T-helper 1 cell treated with Interleukin-12 subunit alpha and Interleukin-12 subunit beta and Interleukin-4 antibody, amounts not matched to agents 30 ng/mL and 1 ng/mL, for 36 hours (primary cell): ENCODE measurements around the gene PABPN1L. TPM values are rescaled to one million over a fixed set of nuclear protein-coding genes. Genes with fewer than 3 reads are reported as not detected.
"Not testable (repeated sequence)": the region's sequence is repeated elsewhere in the genome, so short reads cannot be mapped to it uniquely, and the experiment has no call there.

Experiments used
- intact Hi-C: fragments of 100-400 bp; cut with micrococcal nuclease; formaldehyde crosslinking; loops from one replicate; pipeline ENCODE4 v1.15.1; 2024
- total RNA-seq: library from RNA; stranded (reverse); gene quantifications from 2 replicates; pipeline ENCODE4 v1.2.3, GENCODE V29; 2022

PABPN1L gene
- total RNA-seq, 1 donor from 2014 or later: not detected

- intact Hi-C loops: no loop called here
These were observed 34.6 kb downstream of the PABPN1L start for GRCh38 chr16:88831838-88832237.

- intact Hi-C loops: no loop called here
These were observed 35.7 kb downstream of the PABPN1L start for GRCh38 chr16:88830783-88831182.

- intact Hi-C loops: no loop called here
These were observed 36.2 kb downstream of the PABPN1L start for GRCh38 chr16:88830258-88830657.

GRCh38 chr16:88828711-88829110 lies 37.7 kb downstream of the PABPN1L start:
- intact Hi-C loops: no loop called here

- intact Hi-C loops: no loop called here
These were observed 38.7 kb downstream of the PABPN1L start for GRCh38 chr16:88827727-88828126.

- intact Hi-C loops: no loop called here
These were observed 40.2 kb downstream of the PABPN1L start for GRCh38 chr16:88826070-88826840.

- intact Hi-C loops: no loop called here
These were observed 41.3 kb downstream of the PABPN1L start for GRCh38 chr16:88825146-88825545.

- intact Hi-C loops: no loop called here
These were observed 42.0 kb downstream of the PABPN1L start for GRCh38 chr16:88824256-88825077.

- intact Hi-C loops: not testable (repeated sequence)
These were observed 42.8 kb downstream of the PABPN1L start for GRCh38 chr16:88823646-88824045.

GRCh38 chr16:88822281-88823040 lies 44.0 kb downstream of the PABPN1L start:
- intact Hi-C loops: no loop called here

GRCh38 chr16:88821168-88821850 lies 45.2 kb downstream of the PABPN1L start:
- intact Hi-C loops: no loop called here

GRCh38 chr16:88820385-88821025 lies 46.0 kb downstream of the PABPN1L start:
- intact Hi-C loops: no loop called here

GRCh38 chr16:88819126-88819525 lies 47.3 kb downstream of the PABPN1L start:
- intact Hi-C loops: no loop called here

- intact Hi-C loops: no loop called here
These were observed 47.9 kb downstream of the PABPN1L start for GRCh38 chr16:88818575-88818874.

- intact Hi-C loops: no loop called here
These were observed 48.5 kb downstream of the PABPN1L start for GRCh38 chr16:88817785-88818574.

GRCh38 chr16:88816736-88817535 lies 49.5 kb downstream of the PABPN1L start:
- intact Hi-C loops: loop anchor here (1.0 kb wide), 3 partner anchors 40 to 399 kb away; partner anchors contain the start of gene TRAPPC2L

- intact Hi-C loops: loop anchor here (1.0 kb wide), 3 partner anchors 41 to 400 kb away; partner anchors contain the start of gene TRAPPC2L
These were observed 50.4 kb downstream of the PABPN1L start for GRCh38 chr16:88815901-88816589.

GRCh38 chr16:88815227-88815626 lies 51.2 kb downstream of the PABPN1L start:
- intact Hi-C loops: no loop called here
